HFF-Myc (cell line): ENCODE data around the gene ZMYND8.

Experiments
- DNase-seq: peaks from one replicate; pipeline ENCODE4 v3.0.0-alpha.2; 2011; ENCODE audit warnings: low read depth; ENCODE audit errors: extremely low read depth
- H3K4me3 ChIP-seq: replicated peaks from 2 replicates; pipeline ENCODE4 v1.5.1; 2011; ENCODE audit warnings: low read depth, mild to moderate bottlenecking, control low read depth, low read length
- TF ChIP-seq, protein P1 (sequence below): IDR thresholded peaks from 2 replicates; pipeline ENCODE4 v1.5.1; 2012; ENCODE audit warnings: mild to moderate bottlenecking, low read depth, low read length, control low read depth; ENCODE audit errors: missing control alignments

Gene ZMYND8

DNA sequence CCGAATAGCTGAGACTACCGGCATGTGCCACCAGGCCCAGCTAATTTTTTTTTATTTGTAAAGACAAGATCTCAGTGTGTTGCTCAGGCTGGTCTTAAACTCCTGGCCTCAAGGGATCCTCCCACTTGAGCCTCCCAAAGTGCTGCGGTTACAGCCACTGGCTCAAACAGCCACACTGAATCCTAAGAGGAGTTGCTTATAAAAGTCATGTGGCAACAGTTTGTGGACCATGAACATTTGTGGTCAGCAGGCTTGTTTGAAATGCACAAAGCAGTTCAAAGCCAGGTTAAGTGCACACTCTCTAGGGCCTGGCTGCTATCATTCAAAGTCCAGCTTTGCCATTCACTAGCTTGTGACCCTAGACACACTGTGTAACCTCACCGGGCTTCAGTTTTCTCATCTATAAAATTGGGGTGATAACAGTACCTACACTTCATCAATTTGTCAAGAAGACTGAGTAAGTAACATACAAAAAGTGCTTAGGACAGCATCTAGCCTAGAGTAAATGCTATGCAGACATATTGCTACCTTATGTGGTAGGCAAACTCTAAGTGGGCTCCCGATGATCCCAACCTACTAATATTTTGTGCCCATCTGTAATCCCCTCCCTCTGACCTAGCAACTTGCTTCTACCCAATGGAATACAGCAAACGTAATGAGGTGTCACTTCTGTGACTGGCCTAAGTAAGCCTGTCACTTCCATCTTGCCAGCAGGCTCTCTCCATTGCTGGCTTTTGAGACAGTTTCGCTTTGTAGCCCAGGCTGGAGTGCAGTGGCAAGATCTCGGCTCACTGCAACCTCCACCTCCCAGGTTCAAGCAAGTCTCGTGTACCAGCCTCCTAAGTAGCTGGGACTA lies 122.9 kb downstream of the ZMYND8 start:
- no peak for DNase-seq
- H3K4me3 ChIP-seq: no peak overlapping the region
- TF ChIP-seq, protein P1, sequence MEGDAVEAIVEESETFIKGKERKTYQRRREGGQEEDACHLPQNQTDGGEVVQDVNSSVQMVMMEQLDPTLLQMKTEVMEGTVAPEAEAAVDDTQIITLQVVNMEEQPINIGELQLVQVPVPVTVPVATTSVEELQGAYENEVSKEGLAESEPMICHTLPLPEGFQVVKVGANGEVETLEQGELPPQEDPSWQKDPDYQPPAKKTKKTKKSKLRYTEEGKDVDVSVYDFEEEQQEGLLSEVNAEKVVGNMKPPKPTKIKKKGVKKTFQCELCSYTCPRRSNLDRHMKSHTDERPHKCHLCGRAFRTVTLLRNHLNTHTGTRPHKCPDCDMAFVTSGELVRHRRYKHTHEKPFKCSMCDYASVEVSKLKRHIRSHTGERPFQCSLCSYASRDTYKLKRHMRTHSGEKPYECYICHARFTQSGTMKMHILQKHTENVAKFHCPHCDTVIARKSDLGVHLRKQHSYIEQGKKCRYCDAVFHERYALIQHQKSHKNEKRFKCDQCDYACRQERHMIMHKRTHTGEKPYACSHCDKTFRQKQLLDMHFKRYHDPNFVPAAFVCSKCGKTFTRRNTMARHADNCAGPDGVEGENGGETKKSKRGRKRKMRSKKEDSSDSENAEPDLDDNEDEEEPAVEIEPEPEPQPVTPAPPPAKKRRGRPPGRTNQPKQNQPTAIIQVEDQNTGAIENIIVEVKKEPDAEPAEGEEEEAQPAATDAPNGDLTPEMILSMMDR: no peak

- TF ChIP-seq, protein P1: no peak
- DNase-seq: no peak
- no peak overlapping the region for H3K4me3 ChIP-seq
Measured at GRCh38 chr20:47232518-47232917, 124.0 kb downstream of the ZMYND8 start.

GRCh38 chr20:47231382-47232039 lies 125.0 kb downstream of the ZMYND8 start:
- TF ChIP-seq, protein P1: no peak
- no peak for DNase-seq
- H3K4me3 ChIP-seq: no peak overlapping the region

DNA sequence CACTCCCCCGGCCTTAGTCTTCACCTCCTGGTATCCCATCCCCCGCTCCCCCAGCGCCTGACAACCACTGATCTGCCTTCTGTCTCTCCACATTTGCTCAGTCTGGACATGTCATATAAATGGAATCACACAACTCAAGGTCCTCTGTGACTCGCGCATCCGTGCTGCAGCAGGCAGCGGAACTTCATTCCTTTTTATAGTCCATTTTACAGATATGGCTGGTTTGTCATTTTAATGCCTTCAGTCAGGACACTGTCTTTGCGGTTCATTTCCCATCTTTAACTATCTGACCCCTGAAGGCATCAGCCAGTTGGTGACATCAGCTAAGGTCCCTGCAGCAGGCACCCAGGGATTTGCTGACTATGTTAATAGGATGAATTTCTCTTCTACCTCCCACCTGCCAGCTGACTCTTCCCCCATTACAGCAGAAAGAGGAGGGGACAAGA lies 125.7 kb downstream of the ZMYND8 start:
- no peak for DNase-seq
- H3K4me3 ChIP-seq: no peak overlapping the region

GRCh38 chr20:47228654-47229053 lies 127.8 kb downstream of the ZMYND8 start:
- DNase-seq: no peak
- TF ChIP-seq, protein P1: no peak
- no peak overlapping the region for H3K4me3 ChIP-seq

More for the DNA sequence above, 125.7 kb downstream of the ZMYND8 start:
- TF ChIP-seq, protein P1: no peak

GRCh38 chr20:47227576-47227975 lies 128.9 kb downstream of the ZMYND8 start:
- DNase-seq: no peak
- H3K4me3 ChIP-seq: no peak overlapping the region
- TF ChIP-seq, protein P1: no peak
